BJ (cell line): ENCODE results near the gene WDCP. TPM values are rescaled to one million over a fixed set of nuclear protein-coding genes. Genes with fewer than 3 reads are reported as not detected.
"Not testable (repeated sequence)": the region's sequence is repeated elsewhere in the genome, so short reads cannot be mapped to it uniquely, and the experiment has no call there.

ENCODE experiments used
- CTCF ChIA-PET: fragments of 350-600 bp; formaldehyde crosslinking; extraction: SDS; loops from one replicate; lab custom pipeline; 2021; ENCODE audit warnings: antibody characterized with exemption, inconsistent platforms; lab: Yijun Ruan, JAX
- POLR2A ChIA-PET: fragments of 300-600 bp; sonication (Branson Sonifier 250); formaldehyde crosslinking; extraction: SDS; loops from one replicate; lab custom pipeline; 2021; ENCODE audit warnings: antibody characterized with exemption; lab: Charles Lee
- DNase-seq: peaks from one replicate; pipeline ENCODE4 v3.0.0-alpha.2; 2011; ENCODE audit warnings: low read depth
- H3K27me3 ChIP-seq: 2 replicates; pipeline ENCODE4 v1.6.0; 2011; ENCODE audit warnings: low read length; ENCODE audit not compliant: control insufficient read depth, insufficient read depth
- H3K36me3 ChIP-seq: 2 replicates; pipeline ENCODE4 v1.5.1; 2011; ENCODE audit warnings: low read length; ENCODE audit not compliant: control insufficient read depth, insufficient read depth
- H3K4me3 ChIP-seq: 2 replicates; pipeline ENCODE4 v1.5.1; 2011; ENCODE audit warnings: low read depth, mild to moderate bottlenecking, control low read depth, low read length
- CTCF ChIP-seq: IDR thresholded peaks from 2 replicates; pipeline ENCODE4 v1.5.1; 2011; ENCODE audit warnings: low read depth, mild to moderate bottlenecking, control low read depth, inconsistent platforms, low read length, moderate library complexity; ENCODE audit not compliant: insufficient read depth
- polyA plus RNA-seq: library from polyadenylated mRNA; depleted of rRNA; stranded (reverse); fragments of >200 nt; gene quantifications from 2 replicates; pipeline ENCODE4 v1.2.3, GENCODE V29; 2011

Gene WDCP
- polyA plus RNA-seq, 1 experiment: 10.9 TPM

DNA sequence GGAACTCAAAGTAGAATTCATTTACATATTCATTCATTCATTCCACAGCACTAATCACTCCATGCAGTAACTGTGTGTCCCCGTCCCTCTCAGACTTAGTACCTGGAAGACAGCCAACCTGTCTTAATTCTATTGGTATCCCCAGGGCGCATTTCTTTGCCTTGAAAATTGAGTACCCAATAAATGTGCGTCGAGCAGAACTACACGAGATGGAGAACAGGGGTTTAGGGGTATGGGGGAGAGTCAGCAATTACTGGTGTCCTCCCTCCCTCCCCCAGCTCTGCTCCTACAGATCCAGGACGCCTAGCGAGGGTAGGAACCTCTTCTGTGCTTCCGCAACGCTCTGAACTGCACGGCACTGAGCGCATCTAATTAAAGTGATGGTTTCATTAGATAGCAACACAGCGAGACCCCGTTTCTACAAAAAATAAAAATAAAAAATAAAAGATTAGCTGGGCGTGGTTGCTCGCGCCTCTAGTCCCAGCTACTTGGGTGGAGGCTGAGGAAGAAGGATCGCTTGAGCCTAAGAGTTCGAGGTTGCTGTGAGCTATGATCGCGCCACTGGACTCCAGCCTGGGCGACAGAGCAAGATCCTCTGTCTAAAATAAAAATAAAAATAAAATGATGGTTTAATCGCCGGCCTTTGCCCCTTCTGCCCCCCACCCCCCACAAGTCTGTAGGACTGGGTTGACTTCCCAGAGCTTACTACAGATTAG, 1.7 kb upstream of the WDCP start:
- H3K36me3 ChIP-seq: no peaks in the 10 kb centered on the region
- H3K27me3 ChIP-seq: no peaks in the 10 kb centered on the region
- DNase-seq: no peak
- CTCF ChIA-PET: interaction anchor here (0.7 kb wide), 1 partner anchor 17 kb away, joined by 3 read pairs; no protein-coding TSS in a partner anchor
- peak overlapping the region; percentile 75 for H3K4me3 ChIP-seq
- POLR2A ChIA-PET: no interaction called here
- TF ChIP-seq CTCF: no peak

DNA sequence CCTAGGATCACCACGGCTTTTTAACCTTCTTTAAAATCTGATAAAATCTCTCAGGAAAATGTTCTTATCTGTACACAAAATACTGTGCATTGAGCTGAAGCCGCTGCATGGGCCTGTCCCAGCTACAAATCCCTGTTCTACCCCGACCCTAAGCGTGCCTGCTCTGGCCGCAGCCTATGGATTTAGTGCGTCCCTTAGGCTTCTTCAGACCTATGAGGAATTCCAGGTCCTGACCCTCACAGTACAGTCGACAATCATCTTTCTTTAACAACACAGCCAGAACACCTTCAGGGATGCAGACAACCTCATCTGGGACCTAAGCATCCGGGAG, 477 bp upstream of the WDCP start:
- no peak for TF ChIP-seq CTCF
- Histone ChIP-seq H3K4me3 (no peak overlapping the region), H3K36me3 (no peaks in the 10 kb centered on the region), H3K27me3 (no peaks in the 10 kb centered on the region)
- ChIA-PET CTCF (interaction anchor here (0.9 to 1.1 kb wide), 2 partner anchors 15 to 18 kb away, joined by 3 read pairs; no protein-coding TSS in a partner anchor), POLR2A (interaction anchor here (1.0 kb wide), 1 partner anchor 120 kb away, joined by 4 read pairs; the partner anchor contains the start of gene ATAD2B)
- no peak for DNase-seq

- ChIA-PET POLR2A (interaction anchor here (0.5 kb wide), 1 partner anchor 408 kb away, joined by 3 read pairs; no protein-coding TSS in a partner anchor), CTCF (interaction anchor here (1.1 kb wide), 2 partner anchors 13 to 17 kb away, joined by 3 to 4 read pairs; no protein-coding TSS in a partner anchor)
- Histone ChIP-seq H3K27me3 (no peaks in the 10 kb centered on the region), H3K36me3 (no peaks in the 10 kb centered on the region), H3K4me3 (peak overlapping the region; percentile 81)
- no peak for DNase-seq
- TF ChIP-seq CTCF: no peak
These were observed 627 bp downstream of the WDCP start for GRCh38 chr2:24046599-24046929.

- ChIA-PET POLR2A (no interaction called here), CTCF (no interaction called here)
- no peak for DNase-seq
- no peak for TF ChIP-seq CTCF
- Histone ChIP-seq H3K36me3 (no peaks in the 10 kb centered on the region), H3K4me3 (peak overlapping the region; percentile 81), H3K27me3 (no peaks in the 10 kb centered on the region)
These were observed 1.4 kb downstream of the WDCP start for GRCh38 chr2:24045511-24046508.

- DNase-seq, CTCF ChIA-PET, POLR2A ChIA-PET, H3K4me3 ChIP-seq, H3K27me3 ChIP-seq, H3K36me3 ChIP-seq: not testable (repeated sequence)
These were observed 4.1 kb downstream of the WDCP start for GRCh38 chr2:24043133-24043532.
